HG02981 (cell line): ENCODE results near the gene BTRC.
"Not testable (repeated sequence)": the region's sequence is repeated elsewhere in the genome, so short reads cannot be mapped to it uniquely, and the experiment has no call there.

ENCODE experiments used
- ATAC-seq: cut with Tn5 transposase; IDR thresholded peaks from one replicate; pipeline ENCODE4 v1.9.1; 2021; ENCODE audit warnings: mild to moderate bottlenecking, moderate library complexity; ENCODE audit not compliant: unreplicated experiment

The BTRC gene

DNA sequence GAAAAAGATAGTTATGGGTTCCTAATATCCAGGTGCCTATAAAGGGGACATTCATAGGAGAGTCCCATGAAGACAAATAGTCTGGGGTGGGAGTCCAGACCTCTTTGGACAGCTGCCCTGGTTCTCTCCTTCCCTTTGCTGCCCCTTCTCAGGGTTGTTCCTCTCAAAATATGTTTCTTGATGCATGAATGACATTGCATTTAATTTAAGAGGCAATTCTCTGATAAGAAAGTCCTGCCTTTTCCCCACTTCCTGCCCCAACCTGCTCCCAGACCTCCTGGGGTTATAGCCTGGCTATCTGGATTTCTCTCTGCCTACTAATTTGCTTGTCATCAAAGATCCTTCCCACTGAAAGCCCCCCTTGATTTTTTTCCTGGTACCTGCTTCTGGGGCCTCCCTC is 12.5 kb upstream of the BTRC start:
- no peak for ATAC-seq

- no peak for ATAC-seq
Observed at GRCh38 chr10:101346177-101346576, 7.8 kb upstream of the BTRC start.

GRCh38 chr10:101351017-101351416 is 2.9 kb upstream of the BTRC start:
- no peak for ATAC-seq

- ATAC-seq: no peak
Observed at GRCh38 chr10:101351477-101351876, 2.5 kb upstream of the BTRC start.

DNA sequence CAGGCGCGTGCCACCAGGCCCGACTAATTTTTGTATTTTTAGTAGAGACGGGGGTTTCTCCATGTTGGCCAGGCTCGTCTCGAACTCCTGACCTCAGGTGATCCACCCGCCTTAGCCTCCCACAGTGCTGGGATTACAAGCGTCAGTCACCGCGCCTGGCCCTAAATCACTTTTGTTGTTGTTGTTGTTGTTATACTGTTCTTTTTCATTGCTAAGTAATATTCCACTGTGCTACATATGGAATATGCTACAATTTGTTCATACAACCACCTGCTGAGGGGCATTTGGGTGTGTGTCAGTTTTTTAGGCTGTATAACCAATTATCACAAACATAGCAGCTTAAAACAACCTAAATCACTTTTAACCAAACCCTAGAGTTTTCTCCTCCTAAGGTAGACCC is 1.1 kb upstream of the BTRC start:
- ATAC-seq: not testable (repeated sequence)

GRCh38 chr10:101354328-101355071 is 535 bp downstream of the BTRC start:
- no peak for ATAC-seq

GRCh38 chr10:101355072-101355706 is 1.2 kb downstream of the BTRC start:
- ATAC-seq: no peak

GRCh38 chr10:101356132-101356531 is 2.2 kb downstream of the BTRC start:
- ATAC-seq: no peak

DNA sequence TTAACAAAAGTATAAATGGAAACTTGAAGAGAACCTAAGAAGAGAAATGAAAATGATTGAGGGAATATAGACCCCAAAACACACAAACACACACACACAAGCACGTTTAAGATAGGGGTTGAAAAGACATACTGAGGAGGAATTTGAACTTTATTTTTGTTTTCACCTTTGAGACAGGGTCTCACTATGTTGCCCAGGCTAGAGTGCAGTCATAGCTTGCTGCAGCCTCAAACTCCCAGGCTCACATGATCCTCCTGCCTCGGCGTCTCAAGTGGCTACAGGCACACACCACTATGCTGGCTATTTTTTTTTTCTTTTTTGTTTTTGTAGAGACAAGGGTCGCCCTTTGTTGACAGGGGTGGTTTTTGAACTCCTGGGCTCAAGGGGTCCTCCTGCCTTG is 4.0 kb downstream of the BTRC start:
- ATAC-seq: no peak

DNA sequence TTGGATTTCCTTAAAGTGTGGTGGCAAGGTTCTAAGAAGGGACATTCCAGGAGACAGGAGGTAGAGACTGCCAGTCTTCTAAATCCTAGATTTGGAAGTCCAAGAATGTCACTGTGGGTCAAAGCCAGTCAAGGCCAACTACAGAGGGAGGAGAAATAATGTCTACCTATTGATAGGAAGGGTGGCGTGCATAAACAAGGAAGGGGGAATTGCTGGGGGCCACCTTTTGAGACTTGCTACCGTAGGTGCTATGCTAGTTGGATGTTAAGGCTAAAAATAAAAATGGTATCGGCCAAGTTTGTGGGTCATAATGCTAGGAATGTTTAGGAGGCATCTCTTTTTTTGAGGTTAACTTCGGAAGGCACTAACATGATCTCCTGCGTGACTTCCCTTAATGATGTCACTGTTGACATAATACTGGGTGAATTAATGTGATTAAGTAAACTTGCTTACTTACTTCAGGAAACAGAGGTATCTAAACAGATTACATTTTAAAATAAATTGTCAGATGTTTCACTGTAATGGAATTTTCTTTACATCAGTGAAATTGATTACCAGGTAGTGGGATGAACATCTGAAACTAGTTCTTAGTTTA is 4.8 kb downstream of the BTRC start:
- ATAC-seq: no peak

DNA sequence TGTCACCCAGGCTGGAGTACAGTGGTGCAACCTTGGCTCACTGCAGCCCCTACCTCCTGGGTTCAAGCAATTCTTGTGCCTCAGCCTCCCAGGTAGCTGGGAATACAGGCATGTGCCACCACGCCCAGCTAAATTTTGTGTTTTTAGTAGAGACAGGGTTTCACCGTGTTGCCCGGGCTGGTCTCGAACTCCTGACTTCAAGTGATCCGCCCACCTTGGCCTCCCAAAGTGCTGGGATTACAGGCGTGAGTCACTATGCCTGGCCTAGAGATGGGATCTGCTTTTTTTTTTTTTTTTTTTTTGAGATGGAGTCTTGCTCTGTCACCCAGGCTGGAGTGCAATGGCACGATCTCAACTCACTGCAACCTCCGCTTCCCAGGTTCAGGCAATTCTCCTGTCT is 6.1 kb downstream of the BTRC start:
- not testable (repeated sequence) for ATAC-seq

DNA sequence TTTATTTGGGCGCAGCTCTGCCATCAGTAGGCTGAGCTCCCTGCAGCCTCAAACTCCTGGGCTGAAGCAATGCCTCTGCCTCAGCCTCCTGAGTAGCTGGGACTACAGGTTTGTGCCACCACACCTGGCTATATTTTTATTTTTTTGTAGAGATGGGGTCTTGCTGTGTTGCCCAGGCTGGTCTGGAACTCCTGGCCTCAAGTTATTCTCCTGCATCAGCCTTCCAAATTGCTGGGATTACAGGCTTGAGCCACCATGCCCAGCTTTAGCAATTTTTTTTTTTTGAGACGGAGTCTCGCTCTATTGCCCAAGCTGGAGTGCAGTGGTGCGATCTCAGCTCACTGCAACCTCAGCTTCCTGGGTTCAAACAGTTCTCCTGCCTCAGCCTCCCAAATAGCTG is 6.9 kb downstream of the BTRC start:
- ATAC-seq: not testable (repeated sequence)

DNA sequence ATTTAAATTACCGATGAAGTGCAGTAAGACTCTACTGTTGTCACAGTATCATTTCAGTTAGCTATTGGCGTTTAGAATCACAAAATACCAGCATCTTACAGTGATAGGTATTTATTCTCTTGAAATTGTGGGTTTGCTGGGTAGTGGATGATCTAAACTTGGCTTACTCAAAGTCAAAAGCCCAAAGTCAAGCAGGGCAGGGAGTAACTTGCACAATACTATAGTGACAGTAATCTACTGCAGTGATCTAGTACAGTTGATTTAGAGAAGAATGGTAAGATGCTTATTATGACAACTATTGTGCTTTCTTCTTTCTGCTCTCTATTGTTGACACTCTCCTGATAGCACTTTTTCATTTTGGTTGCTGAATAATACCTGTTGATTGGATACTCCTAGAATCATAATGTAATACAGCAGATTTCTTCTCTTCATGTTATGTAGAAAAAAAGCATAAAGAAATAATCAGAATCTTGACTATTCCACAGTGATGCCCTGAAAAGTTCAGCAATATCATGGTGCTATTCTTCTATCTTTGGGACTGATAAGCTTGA is 10.0 kb downstream of the BTRC start:
- ATAC-seq: no peak

- ATAC-seq: no peak
Observed at GRCh38 chr10:101364721-101365120, 10.8 kb downstream of the BTRC start.

- ATAC-seq: no peak
Observed at GRCh38 chr10:101367569-101368453, 13.8 kb downstream of the BTRC start.

DNA sequence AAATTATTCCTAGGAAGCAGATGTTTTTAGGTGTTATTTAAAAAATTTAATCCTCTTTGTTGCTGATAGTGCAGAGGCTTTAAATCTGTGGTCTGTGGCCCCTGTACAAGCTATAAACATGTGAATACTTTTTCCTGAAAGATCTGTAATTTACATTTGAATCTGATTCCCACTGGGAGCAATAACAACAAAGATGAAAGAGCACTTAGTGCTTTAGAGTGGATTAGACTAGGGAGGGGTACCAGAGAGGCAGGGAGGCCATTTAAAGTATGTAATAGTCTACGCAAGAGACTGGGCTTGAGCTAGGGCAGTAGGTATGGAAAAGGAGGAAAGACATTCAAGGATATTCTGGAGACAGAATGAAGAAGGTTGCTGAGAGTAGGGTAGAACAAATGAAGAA is 19.1 kb downstream of the BTRC start:
- no peak for ATAC-seq

- ATAC-seq: not testable (repeated sequence)
Observed at GRCh38 chr10:101373993-101374392, 20.0 kb downstream of the BTRC start.

- ATAC-seq: no peak
Observed at GRCh38 chr10:101375076-101375475, 21.1 kb downstream of the BTRC start.

DNA sequence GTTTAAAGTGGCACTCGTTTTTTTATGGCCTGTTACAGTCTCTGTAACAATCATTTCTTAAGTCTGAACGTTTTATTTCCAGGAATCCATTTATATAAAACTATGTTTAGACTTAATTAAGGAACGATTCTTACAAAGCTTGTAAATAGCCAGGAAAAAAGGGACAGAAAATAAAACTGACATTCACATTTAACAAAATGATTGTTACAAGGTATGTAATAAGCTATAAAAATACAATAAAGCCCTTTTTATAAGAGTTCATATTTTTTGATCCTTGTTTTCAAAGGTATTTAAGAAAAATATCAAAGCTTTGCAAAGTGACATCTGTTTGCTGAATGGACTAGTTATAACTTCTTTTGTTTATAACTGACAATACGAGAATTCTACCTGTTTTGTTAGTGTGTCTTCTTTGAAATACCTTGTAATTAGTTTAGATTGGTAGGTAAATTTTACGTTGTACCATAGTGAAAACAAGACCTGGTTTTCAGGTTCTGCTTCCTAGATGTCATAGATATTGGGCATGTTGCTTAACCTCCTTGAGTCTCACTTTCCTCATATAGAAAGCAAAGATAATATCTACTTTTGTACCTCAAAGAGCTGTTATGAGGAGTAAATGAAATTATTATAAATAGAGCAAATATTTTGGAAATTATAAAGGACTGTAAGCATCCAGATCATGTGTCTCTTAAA is 25.8 kb downstream of the BTRC start:
- no peak for ATAC-seq

GRCh38 chr10:101380353-101381017 is 26.5 kb downstream of the BTRC start:
- ATAC-seq: no peak
